GM12801 (cell line): ENCODE results near the gene TMA7.

Experiments
- CTCF ChIP-seq: IDR thresholded peaks from one replicate; pipeline ENCODE4 v1.5.1; 2011; ENCODE audit warnings: control low read depth; ENCODE audit not compliant: insufficient read length; ENCODE audit errors: extremely low read depth

Gene TMA7

GRCh38 chr3:48469046-48469915, 29.2 kb downstream of the TMA7 start:
- no peak for TF ChIP-seq CTCF

- no peak for TF ChIP-seq CTCF
These were observed 30.2 kb downstream of the TMA7 start for GRCh38 chr3:48470286-48470685.

- no peak for TF ChIP-seq CTCF
These were observed 32.5 kb downstream of the TMA7 start for GRCh38 chr3:48472673-48472922.

DNA sequence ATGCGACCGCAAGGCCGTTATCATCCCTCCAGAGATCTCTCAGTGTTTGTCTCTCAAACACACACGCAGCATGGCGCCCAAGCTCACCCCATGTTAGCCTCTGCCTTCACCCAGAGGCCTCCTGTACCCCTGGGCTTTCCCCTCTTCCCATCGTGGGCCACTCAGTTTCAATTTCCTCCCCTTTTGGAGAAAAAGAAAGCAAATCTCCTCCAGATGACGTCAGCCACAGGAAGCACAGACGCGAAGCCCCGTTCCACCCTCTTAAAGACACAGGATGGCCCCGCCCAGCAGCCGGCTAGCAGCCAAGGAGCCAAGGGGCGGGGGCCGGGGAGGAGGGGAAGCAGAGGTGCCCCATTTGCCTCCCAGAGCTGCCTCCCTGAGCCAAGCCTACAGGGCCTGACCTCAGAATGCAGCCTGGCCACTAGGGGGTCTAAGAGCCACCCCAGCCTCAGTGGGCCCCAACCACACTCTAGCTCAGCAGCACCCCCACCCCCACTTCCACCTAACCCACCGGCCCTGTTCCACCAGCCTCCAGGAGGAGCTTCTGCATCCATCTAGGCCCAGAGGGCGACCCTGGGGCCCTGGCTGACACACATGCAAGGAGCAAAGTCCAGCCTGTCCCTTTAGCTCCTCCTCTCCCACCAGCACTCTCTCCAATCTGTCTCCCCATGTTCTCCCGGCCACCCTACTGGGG, 33.0 kb downstream of the TMA7 start:
- no peak for TF ChIP-seq CTCF

- TF ChIP-seq CTCF: no peak
These were observed 33.5 kb downstream of the TMA7 start for GRCh38 chr3:48473617-48473952.

DNA sequence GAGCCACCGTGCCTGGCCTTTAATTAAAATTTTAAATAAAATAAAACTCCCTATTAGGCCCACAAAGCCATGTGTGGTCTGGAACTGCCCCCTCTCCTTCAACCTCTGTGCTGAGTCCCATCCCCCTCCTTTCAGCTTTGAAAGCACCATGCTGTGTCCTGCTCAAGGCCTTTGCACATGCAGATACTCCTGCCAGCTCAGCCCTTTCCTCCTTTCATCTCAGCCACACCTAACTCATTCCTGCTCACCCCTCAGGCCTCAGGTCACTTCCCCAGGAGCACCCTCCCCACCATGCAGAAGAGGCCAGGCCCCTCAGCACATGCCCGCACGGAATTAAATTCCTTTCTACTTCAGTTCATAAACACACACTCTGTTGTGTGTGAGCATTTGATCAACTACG, 34.6 kb downstream of the TMA7 start:
- no peak for TF ChIP-seq CTCF

DNA sequence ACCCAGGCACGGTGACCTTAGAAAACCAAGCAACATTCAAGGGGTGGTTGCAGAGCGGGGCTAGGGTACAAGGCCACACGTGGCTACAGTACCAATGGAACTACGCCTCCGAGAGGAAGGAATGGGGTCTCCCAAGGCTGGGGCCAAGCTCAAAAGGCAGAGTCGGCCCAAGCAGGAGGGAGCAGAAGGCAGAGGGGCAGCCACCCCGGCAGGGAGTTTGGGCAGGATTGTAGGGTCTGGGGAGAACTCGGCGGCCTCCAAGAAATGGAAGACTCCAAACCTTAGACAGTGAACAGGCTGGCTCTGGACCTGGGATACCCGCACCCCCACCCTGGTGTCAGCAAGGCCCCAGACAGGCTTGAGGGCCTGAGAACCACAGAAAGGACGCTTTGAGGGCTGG, 35.1 kb downstream of the TMA7 start:
- no peak for TF ChIP-seq CTCF
